HEK293 (cell line): ENCODE measurements around the gene UQCC3.
A peak's percentile ranks its signal among the peaks of the same experiment; 100 is the strongest.

ENCODE experiments used
- EGR2 ChIP-seq: fragments of 450-650 bp; formaldehyde crosslinking; IDR thresholded peaks from 2 replicates; pipeline ENCODE4 v1.5.1; 2016; ENCODE audit warnings: low read depth, missing biosample characterization, missing genetic modification characterization
- KLF1 ChIP-seq: fragments of 450-650 bp; formaldehyde crosslinking; IDR thresholded peaks from 2 replicates; pipeline ENCODE4 v1.5.1; 2016; ENCODE audit warnings: missing biosample characterization, missing genetic modification characterization
- KLF8 ChIP-seq: fragments of 450-650 bp; formaldehyde crosslinking; IDR thresholded peaks from 2 replicates; pipeline ENCODE4 v1.5.1; 2016; ENCODE audit warnings: missing biosample characterization, missing genetic modification characterization
- MYNN ChIP-seq: fragments of 450-650 bp; formaldehyde crosslinking; IDR thresholded peaks from 2 replicates; pipeline ENCODE4 v1.5.1; 2016; ENCODE audit warnings: missing biosample characterization, missing genetic modification characterization, borderline replicate concordance
- OVOL3 ChIP-seq: fragments of 450-650 bp; formaldehyde crosslinking; IDR thresholded peaks from 2 replicates; pipeline ENCODE4 v1.5.1; 2016; ENCODE audit warnings: missing biosample characterization, missing genetic modification characterization
- RBAK ChIP-seq: fragments of 450-650 bp; formaldehyde crosslinking; IDR thresholded peaks from 2 replicates; pipeline ENCODE4 v1.5.1; 2016; ENCODE audit warnings: missing biosample characterization, missing genetic modification characterization
- TRIM28 ChIP-seq: IDR thresholded peaks from 2 replicates; pipeline ENCODE4 v1.6.1; 2011; ENCODE audit warnings: low read length, control low read depth, borderline replicate concordance
- WT1 ChIP-seq: fragments of 450-650 bp; formaldehyde crosslinking; IDR thresholded peaks from 2 replicates; pipeline ENCODE4 v1.5.1; 2016; ENCODE audit warnings: missing biosample characterization, missing genetic modification characterization
- ZFP69B ChIP-seq: fragments of 450-650 bp; formaldehyde crosslinking; IDR thresholded peaks from 2 replicates; pipeline ENCODE4 v1.5.1; 2016; ENCODE audit warnings: missing biosample characterization, missing genetic modification characterization
- ZNF133 ChIP-seq: fragments of 450-650 bp; formaldehyde crosslinking; IDR thresholded peaks from 2 replicates; pipeline ENCODE4 v1.5.1; 2016; ENCODE audit warnings: missing biosample characterization, missing genetic modification characterization
- ZNF169 ChIP-seq: fragments of 450-650 bp; formaldehyde crosslinking; IDR thresholded peaks from 2 replicates; pipeline ENCODE4 v1.5.1; 2016; ENCODE audit warnings: missing biosample characterization, missing genetic modification characterization
- ZNF2 ChIP-seq: fragments of 450-650 bp; formaldehyde crosslinking; IDR thresholded peaks from 2 replicates; pipeline ENCODE4 v1.5.1; 2016; ENCODE audit warnings: missing biosample characterization, missing genetic modification characterization
- ZNF202 ChIP-seq: fragments of 450-650 bp; formaldehyde crosslinking; IDR thresholded peaks from 2 replicates; pipeline ENCODE4 v1.5.1; 2016; ENCODE audit warnings: missing biosample characterization, missing genetic modification characterization, borderline replicate concordance
- ZNF223 ChIP-seq: fragments of 450-650 bp; formaldehyde crosslinking; IDR thresholded peaks from 2 replicates; pipeline ENCODE4 v1.5.1; 2016; ENCODE audit warnings: missing biosample characterization, missing genetic modification characterization
- ZNF274 ChIP-seq, 2 experiments: fragments of 200-500 bp in 1 of 2; fragments of 450-650 bp in 1 of 2; sonication (Bioruptor generic) in 1 of 2; formaldehyde crosslinking in 1 of 2; IDR thresholded peaks; 2 replicates each; pipeline versions ENCODE4 v1.5.1 to v1.6.1; 2014 to 2016; ENCODE audit warnings: borderline replicate concordance in 1 of 2, inconsistent platforms in 1 of 2, low read length in 1 of 2, missing biosample characterization in 1 of 2, missing genetic modification characterization in 1 of 2
- ZNF354C ChIP-seq: fragments of 450-650 bp; formaldehyde crosslinking; IDR thresholded peaks from 2 replicates; pipeline ENCODE4 v1.5.1; 2016; ENCODE audit warnings: missing biosample characterization, missing genetic modification characterization, low read depth, borderline replicate concordance
- ZNF366 ChIP-seq: fragments of 450-650 bp; formaldehyde crosslinking; conservative IDR thresholded peaks from 2 replicates; pipeline ENCODE4 v1.5.1; 2016; ENCODE audit warnings: missing biosample characterization, missing genetic modification characterization
- ZNF391 ChIP-seq: fragments of 450-650 bp; formaldehyde crosslinking; IDR thresholded peaks from 2 replicates; pipeline ENCODE4 v1.5.1; 2016; ENCODE audit warnings: low read depth, missing biosample characterization, missing genetic modification characterization, borderline replicate concordance
- ZNF394 ChIP-seq: fragments of 450-650 bp; formaldehyde crosslinking; IDR thresholded peaks from 2 replicates; pipeline ENCODE4 v1.5.1; 2016; ENCODE audit warnings: missing biosample characterization, missing genetic modification characterization, mild to moderate bottlenecking, moderate library complexity, borderline replicate concordance
- ZNF501 ChIP-seq: fragments of 450-650 bp; formaldehyde crosslinking; IDR thresholded peaks from 2 replicates; pipeline ENCODE4 v1.5.1; 2016; ENCODE audit warnings: missing biosample characterization, missing genetic modification characterization
- ZNF521 ChIP-seq: fragments of 450-650 bp; formaldehyde crosslinking; IDR thresholded peaks from 2 replicates; pipeline ENCODE4 v1.5.1; 2017; ENCODE audit warnings: missing biosample characterization, mild to moderate bottlenecking, missing genetic modification characterization
- ZNF544 ChIP-seq: fragments of 450-650 bp; formaldehyde crosslinking; IDR thresholded peaks from 2 replicates; pipeline ENCODE4 v1.5.0; 2017; ENCODE audit warnings: missing biosample characterization, missing genetic modification characterization
- ZNF571 ChIP-seq: fragments of 450-650 bp; formaldehyde crosslinking; IDR thresholded peaks from 2 replicates; pipeline ENCODE4 v1.5.0; 2017; ENCODE audit warnings: missing biosample characterization, missing genetic modification characterization
- ZNF600 ChIP-seq: fragments of 450-650 bp; formaldehyde crosslinking; IDR thresholded peaks from 2 replicates; pipeline ENCODE4 v1.5.1; 2016; ENCODE audit warnings: missing biosample characterization, missing genetic modification characterization
- ZNF623 ChIP-seq: fragments of 450-650 bp; formaldehyde crosslinking; IDR thresholded peaks from 2 replicates; pipeline ENCODE4 v1.5.1; 2016; ENCODE audit warnings: missing biosample characterization, missing genetic modification characterization
- ZNF664 ChIP-seq: fragments of 450-650 bp; formaldehyde crosslinking; IDR thresholded peaks from 2 replicates; pipeline ENCODE4 v1.5.1; 2016; ENCODE audit warnings: missing biosample characterization, missing genetic modification characterization
- ZNF670 ChIP-seq: fragments of 450-650 bp; formaldehyde crosslinking; IDR thresholded peaks from 2 replicates; pipeline ENCODE4 v1.5.1; 2016; ENCODE audit warnings: missing biosample characterization, missing genetic modification characterization, low read depth
- ZNF776 ChIP-seq: fragments of 450-650 bp; formaldehyde crosslinking; IDR thresholded peaks from 2 replicates; pipeline ENCODE4 v1.5.0; 2017; ENCODE audit warnings: missing biosample characterization, missing genetic modification characterization, borderline replicate concordance
- TF ChIP-seq, protein P1 (sequence below): sonication (generic); formaldehyde crosslinking; IDR thresholded peaks from 2 replicates; pipeline ENCODE4 v1.8.1; 2022; ENCODE audit warnings: mild to moderate bottlenecking, moderate library complexity, missing genetic modification reagents
- TF ChIP-seq, protein P2 (sequence below): fragments of 450-650 bp; formaldehyde crosslinking; IDR thresholded peaks from 2 replicates; pipeline ENCODE4 v1.5.1; 2016; ENCODE audit warnings: missing biosample characterization, missing genetic modification characterization
- TF ChIP-seq, protein P3 (sequence below): fragments of 450-650 bp; formaldehyde crosslinking; IDR thresholded peaks from 2 replicates; pipeline ENCODE4 v1.5.1; 2016; ENCODE audit warnings: missing biosample characterization, missing genetic modification characterization
- TF ChIP-seq, protein P4 (sequence below): fragments of 450-650 bp; formaldehyde crosslinking; IDR thresholded peaks from 2 replicates; pipeline ENCODE4 v1.5.1; 2017; ENCODE audit warnings: missing biosample characterization, missing genetic modification characterization

Gene UQCC3

DNA sequence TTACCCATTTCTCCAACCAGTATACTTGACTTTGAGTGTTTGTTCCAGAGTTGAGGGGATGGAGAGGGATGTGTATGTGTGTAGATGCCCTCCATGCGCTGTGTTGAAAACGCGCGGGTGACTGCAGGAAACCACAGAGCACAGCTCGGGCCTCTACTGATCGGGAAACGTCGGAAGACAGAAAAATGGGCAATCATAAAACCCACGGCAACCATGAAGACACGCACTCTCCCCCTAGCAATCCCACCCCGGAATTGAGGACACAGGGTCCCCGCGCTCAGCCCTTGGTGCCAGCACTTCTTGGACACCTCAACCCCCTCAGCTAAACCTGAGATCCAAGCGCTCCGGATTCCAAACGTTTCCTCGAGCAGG lies 251 bp upstream of the UQCC3 start (continued):
- TF ChIP-seq, protein P1, sequence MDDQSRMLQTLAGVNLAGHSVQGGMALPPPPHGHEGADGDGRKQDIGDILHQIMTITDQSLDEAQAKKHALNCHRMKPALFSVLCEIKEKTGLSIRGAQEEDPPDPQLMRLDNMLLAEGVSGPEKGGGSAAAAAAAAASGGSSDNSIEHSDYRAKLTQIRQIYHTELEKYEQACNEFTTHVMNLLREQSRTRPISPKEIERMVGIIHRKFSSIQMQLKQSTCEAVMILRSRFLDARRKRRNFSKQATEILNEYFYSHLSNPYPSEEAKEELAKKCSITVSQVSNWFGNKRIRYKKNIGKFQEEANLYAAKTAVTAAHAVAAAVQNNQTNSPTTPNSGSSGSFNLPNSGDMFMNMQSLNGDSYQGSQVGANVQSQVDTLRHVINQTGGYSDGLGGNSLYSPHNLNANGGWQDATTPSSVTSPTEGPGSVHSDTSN (CRISPR knock-in tag) = no peak
- no peak for TF ChIP-seq ZNF354C (tag by site-specific recombination)
- no peak for TF ChIP-seq ZNF133
- no peak for TF ChIP-seq ZNF223 (tag by site-specific recombination)
- peak; percentile 66; the same call in 1 of the 2 replicates for TF ChIP-seq ZNF391 (tag by site-specific recombination)
- peak; percentile 78; the same call in 1 of the 2 replicates for TF ChIP-seq ZNF501 (tag by site-specific recombination)
- TF ChIP-seq ZNF366 (tag by site-specific recombination) = no peak
- no peak for TF ChIP-seq OVOL3 (tag by site-specific recombination)
- no peak for TF ChIP-seq EGR2 (tag by site-specific recombination)
- TF ChIP-seq ZNF600 = peak; percentile 72
- 0 out of 2 replicates have a peak, but pooled peaks have one; percentile 29 for TF ChIP-seq ZNF2
- no peak for TF ChIP-seq ZNF571 (tag by site-specific recombination)
- no peak for TF ChIP-seq ZNF169
- TF ChIP-seq ZNF544 = no peak
- TF ChIP-seq ZFP69B (tag by site-specific recombination) = peak; percentile 14; the same call in 1 of the 2 replicates
- TF ChIP-seq ZNF623 = no peak
- TF ChIP-seq ZNF664 (tag by site-specific recombination) = no peak; the same call in 1 of the 2 replicates
- TF ChIP-seq KLF8 (tag by site-specific recombination) = no peak
- TF ChIP-seq KLF1 (tag by site-specific recombination) = no peak
- no peak for TF ChIP-seq RBAK (tag by site-specific recombination)
- no peak for TF ChIP-seq ZNF202
- TF ChIP-seq, protein P2, sequence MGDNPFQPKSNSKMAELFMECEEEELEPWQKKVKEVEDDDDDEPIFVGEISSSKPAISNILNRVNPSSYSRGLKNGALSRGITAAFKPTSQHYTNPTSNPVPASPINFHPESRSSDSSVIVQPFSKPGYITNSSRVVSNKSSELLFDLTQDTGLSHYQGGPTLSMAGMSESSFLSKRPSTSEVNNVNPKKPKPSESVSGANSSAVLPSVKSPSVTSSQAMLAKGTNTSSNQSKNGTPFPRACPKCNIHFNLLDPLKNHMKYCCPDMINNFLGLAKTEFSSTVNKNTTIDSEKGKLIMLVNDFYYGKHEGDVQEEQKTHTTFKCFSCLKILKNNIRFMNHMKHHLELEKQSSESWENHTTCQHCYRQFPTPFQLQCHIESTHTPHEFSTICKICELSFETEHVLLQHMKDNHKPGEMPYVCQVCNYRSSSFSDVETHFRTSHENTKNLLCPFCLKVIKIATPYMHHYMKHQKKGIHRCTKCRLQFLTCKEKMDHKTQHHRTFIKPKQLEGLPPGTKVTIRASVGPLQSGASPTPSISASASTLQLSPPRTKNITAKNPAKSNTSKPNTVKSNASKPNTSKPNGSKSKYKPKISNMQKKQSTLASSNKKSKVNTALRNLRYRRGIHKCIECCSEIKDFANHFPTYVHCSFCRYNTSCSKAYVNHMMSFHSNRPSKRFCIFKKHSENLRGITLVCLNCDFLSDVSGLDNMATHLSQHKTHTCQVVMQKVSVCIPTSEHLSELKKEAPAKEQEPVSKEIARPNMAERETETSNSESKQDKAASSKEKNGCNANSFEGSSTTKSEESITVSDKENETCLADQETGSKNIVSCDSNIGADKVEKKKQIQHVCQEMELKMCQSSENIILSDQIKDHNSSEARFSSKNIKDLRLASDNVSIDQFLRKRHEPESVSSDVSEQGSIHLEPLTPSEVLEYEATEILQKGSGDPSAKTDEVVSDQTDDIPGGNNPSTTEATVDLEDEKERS (tag by site-specific recombination) = 0 out of 2 replicates have a peak, but pooled peaks have one; percentile 23
- TF ChIP-seq WT1 (tag by site-specific recombination) = no peak
- TF ChIP-seq TRIM28 = no peak
- TF ChIP-seq ZNF670 = no peak
- no peak for TF ChIP-seq ZNF521
- no peak for TF ChIP-seq ZNF274 (IDR thresholded peaks at IDR 0.05; ENCODE audit: low read length)
- TF ChIP-seq ZNF274 (tag by site-specific recombination; IDR thresholded peaks at IDR 0.05; ENCODE audit: borderline replicate concordance) = no peak
- TF ChIP-seq, protein P3, sequence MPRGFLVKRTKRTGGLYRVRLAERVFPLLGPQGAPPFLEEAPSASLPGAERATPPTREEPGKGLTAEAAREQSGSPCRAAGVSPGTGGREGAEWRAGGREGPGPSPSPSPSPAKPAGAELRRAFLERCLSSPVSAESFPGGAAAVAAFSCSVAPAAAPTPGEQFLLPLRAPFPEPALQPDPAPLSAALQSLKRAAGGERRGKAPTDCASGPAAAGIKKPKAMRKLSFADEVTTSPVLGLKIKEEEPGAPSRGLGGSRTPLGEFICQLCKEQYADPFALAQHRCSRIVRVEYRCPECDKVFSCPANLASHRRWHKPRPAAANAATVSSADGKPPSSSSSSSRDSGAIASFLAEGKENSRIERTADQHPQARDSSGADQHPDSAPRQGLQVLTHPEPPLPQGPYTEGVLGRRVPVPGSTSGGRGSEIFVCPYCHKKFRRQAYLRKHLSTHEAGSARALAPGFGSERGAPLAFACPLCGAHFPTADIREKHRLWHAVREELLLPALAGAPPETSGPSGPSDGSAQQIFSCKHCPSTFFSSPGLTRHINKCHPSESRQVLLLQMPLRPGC (tag by site-specific recombination) = no peak
- TF ChIP-seq ZNF776 (tag by site-specific recombination) = no peak
- TF ChIP-seq, protein P4, sequence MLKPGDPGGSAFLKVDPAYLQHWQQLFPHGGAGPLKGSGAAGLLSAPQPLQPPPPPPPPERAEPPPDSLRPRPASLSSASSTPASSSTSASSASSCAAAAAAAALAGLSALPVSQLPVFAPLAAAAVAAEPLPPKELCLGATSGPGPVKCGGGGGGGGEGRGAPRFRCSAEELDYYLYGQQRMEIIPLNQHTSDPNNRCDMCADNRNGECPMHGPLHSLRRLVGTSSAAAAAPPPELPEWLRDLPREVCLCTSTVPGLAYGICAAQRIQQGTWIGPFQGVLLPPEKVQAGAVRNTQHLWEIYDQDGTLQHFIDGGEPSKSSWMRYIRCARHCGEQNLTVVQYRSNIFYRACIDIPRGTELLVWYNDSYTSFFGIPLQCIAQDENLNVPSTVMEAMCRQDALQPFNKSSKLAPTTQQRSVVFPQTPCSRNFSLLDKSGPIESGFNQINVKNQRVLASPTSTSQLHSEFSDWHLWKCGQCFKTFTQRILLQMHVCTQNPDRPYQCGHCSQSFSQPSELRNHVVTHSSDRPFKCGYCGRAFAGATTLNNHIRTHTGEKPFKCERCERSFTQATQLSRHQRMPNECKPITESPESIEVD (tag by site-specific recombination) = no peak
- no peak for TF ChIP-seq MYNN (tag by site-specific recombination)
- TF ChIP-seq ZNF394 = 0 out of 2 replicates have a peak, but pooled peaks have one; percentile 32
